NCI-H774 (cell line): ENCODE data around the gene DYRK2.

Source experiments
- DNase-seq: peaks from one replicate; lab custom pipeline; 2025; lab: John Stamatoyannopoulos, UW

The DYRK2 gene

GRCh38 chr12:67646775-67647174 is 1.8 kb upstream of the DYRK2 start:
- DNase-seq: no peak

DNA sequence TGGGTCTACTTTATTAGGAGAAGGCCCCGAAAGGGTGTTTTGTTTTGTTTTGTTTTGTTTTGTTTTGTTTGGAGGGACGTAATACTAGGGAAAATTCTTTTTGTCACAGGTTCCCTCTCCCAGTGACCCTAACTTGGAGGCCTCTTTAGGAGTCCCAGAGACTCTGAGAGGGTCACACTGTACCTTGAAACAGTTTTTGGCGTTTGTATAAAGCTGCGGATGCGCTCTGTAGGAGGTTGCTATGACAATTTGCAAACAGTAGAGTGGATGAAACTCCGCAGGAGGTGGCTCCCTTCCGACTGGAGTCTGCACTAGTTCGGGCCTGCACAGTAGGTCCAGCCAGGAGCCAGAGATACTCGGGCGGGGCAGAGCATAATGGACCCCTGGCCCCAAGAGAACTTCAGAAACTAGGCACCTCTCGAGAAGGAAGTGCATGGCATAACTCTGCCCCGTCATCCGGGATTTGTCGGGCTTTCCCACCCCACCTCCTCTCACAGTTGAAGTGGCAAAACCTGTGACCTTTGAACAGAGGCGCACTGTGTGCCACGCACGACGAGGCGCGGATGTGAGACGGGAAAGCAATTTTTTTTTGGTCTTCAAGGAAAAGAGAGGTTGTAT is 1.3 kb upstream of the DYRK2 start:
- DNase-seq: peak; percentile 44

- DNase-seq: peak; percentile 87
Measured at GRCh38 chr12:67647799-67648520, 585 bp upstream of the DYRK2 start.

DNA sequence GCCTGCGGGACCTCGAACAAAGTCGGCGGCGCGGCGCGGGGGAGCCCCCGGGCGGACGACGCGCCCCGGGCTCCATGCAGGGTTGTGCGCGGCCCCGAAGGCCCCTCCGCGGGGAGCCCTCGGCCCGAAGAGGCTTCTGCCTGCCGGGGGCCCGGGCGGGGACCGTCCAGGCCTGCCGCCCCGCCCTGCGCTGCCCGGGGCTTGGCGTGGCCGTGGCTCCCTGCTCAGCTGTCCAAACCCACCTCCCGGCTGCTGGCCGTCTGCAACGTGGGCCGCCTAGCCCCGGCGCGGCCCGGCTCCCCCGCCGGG is 670 bp downstream of the DYRK2 start:
- no peak for DNase-seq

DNA sequence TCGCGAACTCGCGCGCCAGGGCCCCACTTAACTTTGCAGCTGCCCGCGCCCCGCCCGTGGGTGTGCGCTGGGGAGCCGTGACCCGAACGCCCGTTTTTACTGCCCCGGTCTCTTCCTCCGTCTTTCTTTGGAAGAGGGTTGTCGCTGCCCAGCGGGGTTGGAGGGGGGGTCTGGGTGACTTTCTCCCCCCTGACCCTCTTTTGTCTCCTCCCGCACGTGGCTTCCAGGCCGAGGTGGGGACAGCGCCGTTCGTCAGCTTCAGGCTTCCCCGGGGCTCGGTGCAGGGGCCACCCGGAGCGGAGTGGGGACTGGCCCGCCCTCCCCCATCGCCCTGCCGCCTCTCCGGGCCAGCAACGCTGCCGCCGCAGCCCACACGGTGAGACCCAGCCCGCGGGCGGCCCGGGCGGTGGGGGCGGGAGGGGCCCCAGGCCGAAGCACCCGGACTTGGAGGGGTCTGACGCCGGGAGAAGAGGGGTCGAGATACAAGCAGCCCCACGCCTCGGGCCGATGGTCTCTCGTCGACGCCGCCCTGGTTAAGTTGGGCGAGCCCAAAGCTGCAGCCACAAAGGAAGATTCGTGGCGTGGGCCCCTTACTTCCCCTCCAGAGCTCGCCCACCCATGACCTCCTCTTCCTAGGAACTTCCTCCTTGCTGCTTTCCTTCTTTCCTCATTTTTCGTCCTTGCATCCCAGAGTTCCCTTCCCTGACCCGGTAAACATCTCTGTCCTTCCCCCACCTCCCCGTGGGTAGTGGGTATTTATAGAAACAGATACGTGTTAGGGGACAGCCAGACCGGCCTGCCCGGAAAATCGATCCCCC is 1.2 kb downstream of the DYRK2 start:
- DNase-seq: peak; percentile 41

GRCh38 chr12:67650388-67651131 is 2.0 kb downstream of the DYRK2 start:
- no peak for DNase-seq

GRCh38 chr12:67651132-67651695 is 2.7 kb downstream of the DYRK2 start:
- no peak for DNase-seq

- no peak for DNase-seq
Measured at GRCh38 chr12:67655829-67656228, 7.3 kb downstream of the DYRK2 start.

- DNase-seq: no peak
Measured at GRCh38 chr12:67656251-67656650, 7.7 kb downstream of the DYRK2 start.

DNA sequence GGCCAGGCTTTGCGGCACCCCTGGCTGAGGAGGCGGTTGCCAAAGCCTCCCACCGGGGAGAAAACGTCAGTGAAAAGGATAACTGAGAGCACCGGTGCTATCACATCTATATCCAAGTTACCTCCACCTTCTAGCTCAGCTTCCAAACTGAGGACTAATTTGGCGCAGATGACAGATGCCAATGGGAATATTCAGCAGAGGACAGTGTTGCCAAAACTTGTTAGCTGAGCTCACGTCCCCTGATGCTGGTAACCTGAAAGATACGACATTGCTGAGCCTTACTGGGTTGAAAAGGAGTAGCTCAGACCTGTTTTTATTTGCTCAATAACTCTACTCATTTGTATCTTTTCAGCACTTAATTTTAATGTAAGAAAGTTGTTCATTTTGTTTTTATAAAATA is 9.9 kb downstream of the DYRK2 start:
- no peak for DNase-seq

DNA sequence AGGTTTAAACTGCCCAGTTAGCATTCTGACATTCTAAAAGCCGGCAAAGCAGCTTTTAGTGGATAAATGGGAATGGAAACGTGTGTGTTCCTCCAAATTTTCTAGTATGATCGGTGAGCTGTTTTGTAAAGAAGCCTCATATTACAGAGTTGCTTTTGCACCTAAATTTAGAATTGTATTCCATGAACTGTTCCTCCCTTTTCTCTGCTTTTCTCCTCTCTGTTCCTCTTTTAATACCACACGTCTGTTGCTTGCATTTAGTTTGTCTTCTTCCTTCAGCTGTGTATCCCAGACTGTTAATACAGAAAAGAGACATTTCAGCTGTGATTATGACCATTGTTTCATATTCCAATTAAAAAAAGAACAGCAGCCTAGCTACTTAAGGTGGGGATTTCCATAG is 10.7 kb downstream of the DYRK2 start:
- no peak for DNase-seq

DNA sequence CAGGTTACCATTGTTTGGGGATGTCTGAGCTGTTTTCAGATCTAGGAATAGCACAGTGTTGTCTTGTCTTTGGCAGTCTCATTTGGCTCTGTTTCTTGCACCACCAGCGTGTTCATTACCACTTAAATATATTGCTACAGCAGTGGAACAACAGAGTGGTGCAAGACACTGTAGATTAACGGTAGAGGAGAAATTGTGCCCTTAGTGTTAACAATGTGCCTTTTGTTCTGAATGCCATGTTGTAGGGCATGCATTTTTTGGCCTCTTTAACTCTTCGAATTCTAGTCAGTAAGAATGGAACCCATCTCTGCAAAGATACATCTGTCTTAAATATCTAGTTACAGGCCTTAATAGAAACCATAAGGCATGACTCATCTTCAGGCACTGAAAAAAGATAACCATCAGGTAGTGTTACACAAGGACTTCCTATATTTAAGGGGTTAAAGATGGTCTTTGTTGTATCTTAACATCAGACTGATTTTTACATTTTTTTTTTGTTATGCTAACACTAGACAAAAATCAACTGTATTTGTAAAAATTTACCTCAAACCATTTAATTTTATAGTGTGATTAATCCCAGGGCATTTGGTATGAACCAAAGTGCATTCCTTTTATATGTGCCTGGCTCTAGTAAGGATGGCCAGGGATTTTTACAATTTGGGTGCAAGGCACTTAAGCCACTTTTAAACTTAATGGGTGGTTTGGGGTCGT is 12.9 kb downstream of the DYRK2 start:
- no peak for DNase-seq

DNA sequence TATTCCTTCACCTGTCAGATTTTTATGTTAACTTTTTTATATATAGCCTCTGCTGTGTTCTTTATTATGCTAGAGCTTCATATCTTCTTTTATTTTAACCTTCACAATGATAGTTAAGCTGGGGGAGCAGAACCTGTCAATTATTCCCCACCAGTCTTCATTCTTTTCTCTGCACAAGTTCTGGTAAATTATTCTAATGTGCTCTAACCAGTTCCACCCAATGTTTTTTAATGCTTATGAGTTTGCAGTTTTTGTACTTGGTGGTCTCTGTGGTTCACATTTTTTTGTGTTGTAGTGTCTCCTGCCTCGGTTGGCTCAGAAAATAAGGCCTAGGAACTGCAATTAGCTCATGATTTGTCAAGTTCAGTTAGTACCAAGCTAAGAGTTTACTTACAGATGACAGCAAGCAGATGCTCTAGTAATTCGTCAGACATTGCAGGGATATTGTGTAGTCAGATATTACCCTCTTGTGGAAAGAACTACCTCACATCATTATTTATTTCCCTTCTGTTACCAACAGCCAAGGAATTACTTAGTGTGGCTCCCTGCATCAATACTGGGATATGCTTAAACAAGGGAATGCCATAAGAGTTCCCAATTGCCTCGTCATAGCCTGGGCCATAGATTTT is 14.5 kb downstream of the DYRK2 start:
- no peak for DNase-seq

DNA sequence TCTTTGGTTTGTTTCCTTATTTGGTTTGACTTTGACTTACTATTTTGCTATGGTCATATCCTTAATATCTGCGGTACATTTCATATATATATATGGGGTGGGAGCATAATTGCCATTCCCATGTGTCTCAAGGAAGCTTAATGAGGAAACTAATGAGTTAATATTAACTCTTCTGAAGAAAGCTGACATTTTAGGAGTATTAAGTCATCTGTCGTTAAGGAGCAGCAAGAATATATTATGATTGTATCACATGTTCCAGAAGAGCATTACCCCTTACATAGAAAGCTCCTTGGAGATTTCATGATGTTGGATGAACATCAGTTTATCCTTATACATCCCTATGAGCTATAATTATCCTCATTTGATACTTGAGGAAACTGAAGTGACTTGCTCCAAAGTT is 15.6 kb downstream of the DYRK2 start:
- DNase-seq: no peak

DNA sequence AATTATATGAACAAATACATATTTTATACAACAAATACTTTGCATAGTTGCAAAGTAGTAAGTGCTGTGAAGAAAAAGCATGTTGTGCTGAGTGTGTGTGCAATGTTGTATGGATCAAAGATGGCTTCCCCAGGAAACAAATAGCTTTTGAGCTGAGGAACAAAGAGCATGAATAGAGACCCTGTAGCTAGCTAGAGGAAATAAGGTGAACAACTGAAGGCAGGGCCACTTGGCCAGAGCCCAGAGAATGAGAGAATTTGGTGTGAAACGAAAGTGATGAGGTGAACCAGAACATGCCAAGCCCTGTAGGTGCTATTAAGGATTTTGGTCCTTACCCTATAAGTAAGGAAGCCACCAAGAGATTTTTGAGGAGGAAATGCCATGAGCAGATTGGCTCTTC is 17.1 kb downstream of the DYRK2 start:
- DNase-seq: no peak

DNA sequence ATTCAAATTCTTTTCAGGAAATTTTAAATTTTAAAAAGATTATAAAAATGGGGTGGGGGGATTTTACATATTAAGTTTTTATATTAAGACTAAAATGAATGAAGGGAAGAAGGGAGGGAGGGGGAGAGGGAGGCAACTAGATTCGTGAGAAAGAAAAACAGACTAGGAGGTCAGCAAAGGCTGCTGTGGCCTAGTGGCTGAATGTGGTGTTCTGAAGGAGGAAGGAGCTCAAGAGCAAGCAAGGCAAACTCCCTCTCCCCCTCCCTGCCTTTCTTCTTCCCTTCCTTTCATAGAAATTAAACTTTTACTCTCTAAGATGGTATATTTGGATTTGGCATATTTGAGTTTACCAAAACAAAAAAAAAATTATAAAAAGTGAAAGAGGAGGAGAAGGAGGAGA is 18.1 kb downstream of the DYRK2 start:
- DNase-seq: no peak

DNA sequence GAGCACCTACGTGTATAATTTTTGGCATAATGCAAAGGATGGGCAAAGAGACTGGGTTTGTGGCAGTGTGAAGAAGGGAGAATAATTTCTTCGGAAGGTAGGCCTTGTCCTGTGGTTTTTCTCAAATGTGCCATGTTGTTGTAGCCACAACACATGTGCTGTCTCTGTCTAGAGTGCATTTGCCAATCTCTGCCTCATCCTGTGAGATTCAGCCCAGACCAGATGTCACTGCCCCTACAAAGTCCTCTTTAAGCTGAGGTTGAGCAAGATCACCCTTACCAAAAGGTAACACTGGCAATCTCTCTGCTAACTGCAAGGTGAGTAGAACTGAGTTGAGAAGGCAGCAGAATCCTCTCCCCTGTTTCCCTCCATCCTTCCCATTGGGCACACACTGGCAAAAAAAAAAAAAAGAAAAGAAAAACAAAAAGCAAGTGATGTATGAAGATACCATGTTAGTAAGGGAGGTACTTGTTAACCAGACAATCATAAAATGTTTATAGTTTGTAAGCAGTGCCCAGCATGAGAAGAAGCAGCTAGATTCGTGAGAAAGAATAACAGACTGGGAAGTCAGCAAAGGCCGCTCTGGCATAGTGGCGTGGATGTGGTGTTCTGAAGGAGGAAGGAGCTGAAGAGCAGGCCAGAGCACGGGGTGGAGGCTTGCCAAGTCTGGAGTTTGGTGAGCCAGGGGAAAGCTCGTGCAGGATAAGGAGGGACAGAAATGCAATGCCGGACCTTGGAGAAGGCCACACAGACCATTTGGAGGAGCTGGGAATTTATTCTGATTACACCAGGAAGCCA is 18.9 kb downstream of the DYRK2 start:
- DNase-seq: no peak

GRCh38 chr12:67669217-67669933 is 20.8 kb downstream of the DYRK2 start:
- no peak for DNase-seq

DNA sequence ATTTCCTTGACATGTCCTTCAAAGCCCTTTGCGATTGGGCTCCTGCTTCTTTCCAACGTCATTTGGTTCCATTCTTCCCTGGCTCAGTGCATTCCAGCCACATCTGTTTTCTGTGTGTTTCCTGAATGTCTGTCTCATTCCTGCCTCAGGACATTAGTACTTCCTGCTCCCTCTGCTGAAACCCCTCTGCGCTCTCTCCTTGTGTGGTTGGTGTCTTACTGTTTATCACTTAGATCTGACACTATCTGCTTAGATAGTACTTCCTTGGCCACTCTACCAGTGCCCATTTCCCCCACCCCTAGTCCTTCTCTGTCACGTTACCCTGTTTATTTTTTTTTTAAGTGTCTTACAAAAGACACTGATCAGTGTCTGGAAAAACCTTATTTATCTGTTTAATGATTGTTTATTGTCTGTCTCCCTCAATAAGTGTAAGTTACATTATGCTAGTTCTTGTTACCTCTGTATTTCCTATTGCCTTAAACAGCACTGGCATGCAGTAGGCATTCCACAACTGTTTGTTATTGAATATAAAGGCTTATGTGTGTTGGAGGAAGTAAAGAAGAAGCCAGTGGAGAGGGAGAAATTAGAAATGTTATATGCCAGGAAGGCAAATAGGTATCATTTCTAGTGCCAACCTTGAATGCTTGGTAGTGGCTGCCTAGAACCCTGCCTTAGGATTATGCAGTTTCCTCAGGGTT is 21.5 kb downstream of the DYRK2 start:
- DNase-seq: no peak
